HepG2 (cell line): ENCODE results near the gene CDC42EP3.

Experiments used
- FOXA1 ChIP-seq, 2 experiments: fragments of 450-650 bp in 1 of 2; sonication (generic) in 1 of 2; formaldehyde crosslinking in 1 of 2; IDR thresholded peaks; 2 replicates each; pipeline versions ENCODE4 v1.4.0 to v1.6.1; 2016 to 2020; ENCODE audit warnings: missing genetic modification reagents in 1 of 2
- KLF16 ChIP-seq, 2 experiments: sonication (generic) in 1 of 2; formaldehyde crosslinking in 1 of 2; IDR thresholded peaks; 2 replicates each; pipeline versions ENCODE4 v1.6.1 to v1.8.0; 2016 to 2023; ENCODE audit warnings: missing genetic modification reagents in 2 of 2, missing compliant biosample characterization in 1 of 2
- NRL ChIP-seq: sonication (generic); formaldehyde crosslinking; IDR thresholded peaks from 2 replicates; pipeline ENCODE4 v1.5.0; 2020; ENCODE audit warnings: missing genetic modification reagents, mild to moderate bottlenecking, moderate library complexity, borderline replicate concordance
- SUZ12 ChIP-seq: fragments of 150-350 bp; IDR thresholded peaks from 2 replicates; pipeline ENCODE4 v1.6.1; 2014; ENCODE audit warnings: low read depth, low read length

- no peak for TF ChIP-seq KLF16 (CRISPR knock-in tag; IDR thresholded peaks at IDR 0.05)
- no peak for TF ChIP-seq SUZ12
- no peak for TF ChIP-seq NRL (CRISPR knock-in tag)
- TF ChIP-seq FOXA1 (IDR thresholded peaks at IDR 0.05), result no peak
- TF ChIP-seq FOXA1 (CRISPR knock-in tag; IDR thresholded peaks at IDR 0.05), result no peak
These were observed 17.5 kb upstream of the CDC42EP3 start for GRCh38 chr2:37688771-37689468.
